ENCODE data around the gene EMP3. TPM values are rescaled to one million over a fixed set of nuclear protein-coding genes. Genes with fewer than 3 reads are reported as not detected.

EMP3 gene
- total RNA-seq, 1 donor from 2014 or later = 55.2 TPM

DNA sequence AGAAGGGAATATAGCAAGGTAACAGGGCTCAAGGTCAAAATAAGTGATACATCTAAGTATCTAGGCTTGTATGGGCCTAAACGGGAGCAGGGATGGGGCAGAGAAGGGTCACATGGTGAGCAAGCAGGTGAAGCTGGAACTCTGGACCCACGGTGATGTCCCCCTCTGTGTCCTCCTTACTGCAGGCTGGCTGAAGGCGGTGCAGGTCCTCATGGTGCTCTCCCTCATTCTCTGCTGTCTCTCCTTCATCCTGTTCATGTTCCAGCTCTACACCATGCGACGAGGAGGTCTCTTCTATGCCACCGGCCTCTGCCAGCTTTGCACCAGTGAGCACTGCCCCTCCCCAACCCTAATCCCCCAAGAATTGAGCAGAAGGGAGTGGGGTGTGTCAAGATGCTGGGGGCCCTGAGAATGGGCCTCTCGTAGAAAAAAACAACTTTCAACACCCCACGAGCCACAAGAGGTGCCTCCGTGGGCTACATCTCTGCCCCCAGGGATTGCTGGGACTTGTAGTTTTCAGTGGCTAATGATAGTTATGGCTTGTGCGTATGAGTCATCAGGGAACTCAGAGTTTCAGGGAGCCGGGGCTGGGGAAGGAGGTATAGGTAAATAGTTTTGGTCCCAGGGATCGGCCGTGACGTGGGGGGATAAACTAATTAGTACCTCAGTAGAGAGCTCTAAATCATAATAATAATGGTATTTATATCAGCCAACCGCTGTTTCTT, 4.0 kb downstream of the EMP3 start:
- peak overlapping the region; percentile 82 for H3K27ac ChIP-seq
- H3K27me3 ChIP-seq = no peaks in the 10 kb centered on the region
- no peaks in the 10 kb centered on the region for H3K9me3 ChIP-seq
- peaks cover 0 to 10% of the 10 kb centered on the region in 2 donors for H3K36me3 ChIP-seq
- TF ChIP-seq POLR2AphosphoS5 (IDR thresholded peaks at IDR 0.05; ENCODE audit: insufficient read depth in 1 of 2, low read depth in 1 of 2) (no peak), POLR2A (IDR thresholded peaks at IDR 0.05) (no peak)
- TF ChIP-seq, protein P1, sequence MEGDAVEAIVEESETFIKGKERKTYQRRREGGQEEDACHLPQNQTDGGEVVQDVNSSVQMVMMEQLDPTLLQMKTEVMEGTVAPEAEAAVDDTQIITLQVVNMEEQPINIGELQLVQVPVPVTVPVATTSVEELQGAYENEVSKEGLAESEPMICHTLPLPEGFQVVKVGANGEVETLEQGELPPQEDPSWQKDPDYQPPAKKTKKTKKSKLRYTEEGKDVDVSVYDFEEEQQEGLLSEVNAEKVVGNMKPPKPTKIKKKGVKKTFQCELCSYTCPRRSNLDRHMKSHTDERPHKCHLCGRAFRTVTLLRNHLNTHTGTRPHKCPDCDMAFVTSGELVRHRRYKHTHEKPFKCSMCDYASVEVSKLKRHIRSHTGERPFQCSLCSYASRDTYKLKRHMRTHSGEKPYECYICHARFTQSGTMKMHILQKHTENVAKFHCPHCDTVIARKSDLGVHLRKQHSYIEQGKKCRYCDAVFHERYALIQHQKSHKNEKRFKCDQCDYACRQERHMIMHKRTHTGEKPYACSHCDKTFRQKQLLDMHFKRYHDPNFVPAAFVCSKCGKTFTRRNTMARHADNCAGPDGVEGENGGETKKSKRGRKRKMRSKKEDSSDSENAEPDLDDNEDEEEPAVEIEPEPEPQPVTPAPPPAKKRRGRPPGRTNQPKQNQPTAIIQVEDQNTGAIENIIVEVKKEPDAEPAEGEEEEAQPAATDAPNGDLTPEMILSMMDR (IDR thresholded peaks at IDR 0.05) = no peak
- no peak overlapping the region for H3K4me3 ChIP-seq
- H3K4me1 ChIP-seq = peaks cover 77% of the 10 kb centered on the region
- no peak for DNase-seq (ENCODE audit: extremely low spot score in 2 of 2)
- intact Hi-C loops (cut with DNase I) = no loop called here

DNA sequence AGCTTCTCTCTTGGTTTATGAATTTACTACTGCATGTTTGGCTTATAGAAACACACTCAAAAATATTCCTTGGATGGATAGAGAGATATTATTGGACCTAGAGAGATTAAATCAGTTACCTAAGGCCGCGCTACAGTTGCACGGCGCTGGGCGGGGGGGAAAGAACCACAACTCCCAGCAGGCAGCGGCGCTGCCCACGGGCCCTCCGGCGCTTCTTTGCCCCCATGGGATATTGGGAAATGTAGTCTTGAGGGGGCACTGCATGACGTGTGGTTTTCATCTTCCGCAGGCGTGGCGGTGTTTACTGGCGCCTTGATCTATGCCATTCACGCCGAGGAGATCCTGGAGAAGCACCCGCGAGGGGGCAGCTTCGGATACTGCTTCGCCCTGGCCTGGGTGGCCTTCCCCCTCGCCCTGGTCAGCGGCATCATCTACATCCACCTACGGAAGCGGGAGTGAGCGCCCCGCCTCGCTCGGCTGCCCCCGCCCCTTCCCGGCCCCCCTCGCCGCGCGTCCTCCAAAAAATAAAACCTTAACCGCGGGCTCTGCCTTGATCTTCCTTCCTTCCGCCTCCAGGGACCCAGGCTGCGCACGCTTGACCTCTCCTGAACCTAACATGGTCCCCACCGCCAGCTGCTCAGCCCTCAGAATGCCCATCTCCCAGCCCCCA, 4.8 kb downstream of the EMP3 start:
- TF ChIP-seq, protein P1 (IDR thresholded peaks at IDR 0.05) = no peak
- peak; percentile 55 to 69 for TF ChIP-seq POLR2AphosphoS5 (IDR thresholded peaks at IDR 0.05; ENCODE audit: insufficient read depth in 1 of 2, low read depth in 1 of 2)

DNA sequence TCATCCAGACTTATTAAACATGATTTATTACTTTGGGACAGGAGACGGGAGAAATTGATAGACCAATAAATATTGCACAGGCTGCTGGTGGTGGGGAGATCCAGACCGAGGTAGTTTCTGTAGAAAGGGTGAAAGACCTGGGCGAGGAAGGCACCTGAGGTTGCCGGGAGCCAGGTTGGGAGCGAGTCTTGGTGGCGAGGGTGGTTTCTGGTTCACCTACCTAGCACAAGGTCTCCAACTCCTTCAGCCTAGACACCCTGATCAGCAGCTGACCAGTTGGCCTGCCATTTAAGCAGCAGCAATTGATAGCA, 7.0 kb downstream of the EMP3 start:
- peaks cover 0 to 10% of the 10 kb centered on the region in 2 donors for H3K36me3 ChIP-seq
- H3K27ac ChIP-seq = peak overlapping the region; percentile 82
- no peak for DNase-seq (ENCODE audit: extremely low spot score in 2 of 2)
- H3K4me3 ChIP-seq = peak overlapping the region; percentile 38 to 45
- intact Hi-C loops (cut with DNase I) = no loop called here
- TF ChIP-seq POLR2AphosphoS5 (IDR thresholded peaks at IDR 0.05; ENCODE audit: insufficient read depth in 1 of 2, low read depth in 1 of 2) = no peak
- TF ChIP-seq, protein P1 (IDR thresholded peaks at IDR 0.05) = no peak
- no peak for TF ChIP-seq POLR2A (IDR thresholded peaks at IDR 0.05)
- H3K9me3 ChIP-seq = no peaks in the 10 kb centered on the region
- H3K4me1 ChIP-seq = peaks cover 53% of the 10 kb centered on the region
- H3K27me3 ChIP-seq = no peaks in the 10 kb centered on the region

More for the DNA sequence above, 4.8 kb downstream of the EMP3 start:
- intact Hi-C loops (cut with DNase I) = no loop called here
- peak overlapping the region; percentile 82 for H3K27ac ChIP-seq
- H3K4me3 ChIP-seq = peak overlapping the region; percentile 32 to 37
- H3K9me3 ChIP-seq = no peaks in the 10 kb centered on the region
- no peaks in the 10 kb centered on the region for H3K27me3 ChIP-seq
- H3K36me3 ChIP-seq = peaks cover 0 to 10% of the 10 kb centered on the region in 2 donors
- H3K4me1 ChIP-seq = peaks cover 68% of the 10 kb centered on the region
- DNase-seq (ENCODE audit: extremely low spot score in 2 of 2) = no peak

DNA sequence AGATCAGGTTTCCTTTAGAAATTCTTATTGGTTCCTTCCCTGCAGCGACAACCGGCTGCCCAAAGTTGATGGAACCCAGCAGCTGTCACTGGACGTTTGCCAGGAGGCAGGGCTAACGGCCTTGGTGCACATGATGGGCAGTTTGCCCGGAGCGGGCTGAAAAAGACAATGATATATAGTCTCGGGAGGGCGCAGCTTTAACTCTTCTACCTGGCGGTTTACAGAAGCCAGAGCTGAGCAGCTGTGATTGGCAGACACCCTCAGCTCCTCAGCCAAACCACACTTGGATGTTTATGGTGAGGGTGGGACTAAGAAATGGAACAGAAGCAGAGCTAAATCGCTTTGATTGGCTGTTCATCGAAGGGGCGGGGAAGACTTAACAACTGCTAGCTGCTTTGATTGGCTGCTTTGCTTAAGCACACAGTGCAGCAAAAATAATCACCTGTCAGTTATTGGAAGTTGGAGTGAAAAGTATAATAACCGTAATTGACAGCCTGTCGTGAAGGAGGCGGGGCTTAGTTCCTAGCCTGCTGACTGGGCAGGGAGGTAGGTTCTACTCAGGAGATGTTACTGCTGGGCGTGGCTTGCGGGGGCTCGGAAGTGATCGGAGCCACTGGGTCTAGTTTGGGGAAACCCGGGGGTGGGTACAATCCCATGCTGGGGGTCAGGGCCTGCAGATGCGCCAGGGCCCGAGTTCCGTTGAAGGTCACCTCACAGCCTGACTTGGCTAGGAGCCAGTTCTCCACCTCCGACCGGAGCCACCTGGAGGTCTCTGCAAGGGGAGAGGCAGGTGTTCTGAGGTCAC, 7.5 kb downstream of the EMP3 start:
- Histone ChIP-seq H3K36me3 (peaks cover 0 to 10% of the 10 kb centered on the region in 2 donors), H3K9me3 (no peaks in the 10 kb centered on the region), H3K4me1 (peaks cover 48% of the 10 kb centered on the region), H3K4me3 (peak overlapping the region; percentile 38 to 45), H3K27ac (peak overlapping the region; percentile 82), H3K27me3 (no peaks in the 10 kb centered on the region)
- TF ChIP-seq POLR2AphosphoS5 (IDR thresholded peaks at IDR 0.05; ENCODE audit: insufficient read depth in 1 of 2, low read depth in 1 of 2) = peak; percentile 83 to 94
- TF ChIP-seq, protein P1 (IDR thresholded peaks at IDR 0.05) = no peak
- peak in 1 of 2 donors; percentile 38 for TF ChIP-seq POLR2A (IDR thresholded peaks at IDR 0.05)
- peak in 1 of 2 donors; percentile 96 for DNase-seq (ENCODE audit: extremely low spot score in 2 of 2)
- intact Hi-C loops (cut with DNase I) = no loop called here

All from vagina (tissue), 2 donors.